ENCODE measurements around the gene PTPRD. TPM values are rescaled to one million over a fixed set of nuclear protein-coding genes. Genes with fewer than 3 reads are reported as not detected.

The PTPRD gene
- total RNA-seq, 1 donor from 2014 or later, result 20.9 TPM

GRCh38 chr9:8684978-8685708, 1927.7 kb downstream of the PTPRD start:
- no peak for DNase-seq (ENCODE audit: low spot score)

- DNase-seq (ENCODE audit: low spot score), result no peak
Measured at GRCh38 chr9:8683496-8683895, 1929.3 kb downstream of the PTPRD start.

GRCh38 chr9:8680658-8681057, 1932.1 kb downstream of the PTPRD start:
- DNase-seq (ENCODE audit: low spot score), result no peak

DNA sequence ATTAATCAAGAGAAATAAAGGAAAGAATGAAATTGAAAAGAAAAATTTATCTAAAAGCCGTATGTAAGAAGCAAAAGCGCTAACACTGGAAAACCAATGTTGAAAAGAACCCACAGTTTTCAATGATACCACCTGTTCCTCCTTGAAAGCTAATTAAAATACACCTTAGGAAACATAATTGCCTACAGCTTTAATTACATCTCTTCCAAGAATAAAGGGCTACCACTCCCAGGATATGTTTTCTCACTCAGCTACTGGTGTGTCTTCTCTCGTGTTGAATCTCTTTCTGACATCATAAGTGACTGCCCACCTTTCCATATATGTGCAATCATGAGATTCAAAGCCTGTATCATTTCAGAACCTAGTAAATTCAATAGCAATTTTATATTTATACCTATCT, 1932.6 kb downstream of the PTPRD start:
- no peak for DNase-seq (ENCODE audit: low spot score)

DNA sequence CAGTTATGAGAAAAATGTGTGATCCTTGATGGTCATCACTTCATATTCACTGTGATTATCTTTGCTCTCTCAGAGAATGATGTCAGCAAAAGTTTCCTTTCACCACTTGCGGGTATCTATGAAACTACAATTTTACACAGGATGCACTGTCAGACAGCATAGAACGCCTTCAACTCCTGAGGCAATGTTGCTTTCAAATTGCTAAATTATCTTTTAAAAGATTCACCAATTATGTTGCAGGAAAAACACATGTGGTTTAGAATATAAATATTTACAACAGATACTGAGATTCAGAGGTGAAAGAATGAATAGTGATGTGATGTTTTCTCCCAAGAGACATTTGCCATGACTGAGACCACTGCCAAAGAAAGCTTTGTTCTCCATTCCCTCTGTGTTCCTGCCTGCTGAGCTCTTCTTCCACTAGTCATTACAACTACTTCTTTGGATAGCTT, 1933.4 kb downstream of the PTPRD start:
- DNase-seq (ENCODE audit: low spot score), result no peak

GRCh38 chr9:8677741-8678140, 1935.1 kb downstream of the PTPRD start:
- no peak for DNase-seq (ENCODE audit: low spot score)

DNA sequence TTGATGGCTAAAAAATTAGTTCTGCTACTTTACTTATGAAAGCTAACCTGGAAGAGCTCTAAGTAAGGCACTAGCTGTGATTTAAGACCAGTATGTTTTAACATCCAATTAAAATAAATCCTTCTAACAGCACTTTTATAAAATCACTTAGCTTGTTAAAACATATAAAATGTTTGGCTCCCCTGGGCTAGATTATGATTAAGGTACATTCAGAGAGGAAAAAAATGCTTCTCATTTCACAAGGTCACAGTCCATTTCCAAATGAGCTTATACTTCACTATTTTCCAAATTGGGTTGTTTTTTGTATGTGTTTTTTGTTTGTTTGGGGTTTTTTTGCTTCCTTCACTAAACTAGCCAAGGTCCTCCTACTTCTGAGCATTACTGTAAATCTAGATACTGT, 1938.3 kb downstream of the PTPRD start:
- no peak for DNase-seq (ENCODE audit: low spot score)

- no peak for DNase-seq (ENCODE audit: low spot score)
Measured at GRCh38 chr9:8673830-8674229, 1939.0 kb downstream of the PTPRD start.

DNA sequence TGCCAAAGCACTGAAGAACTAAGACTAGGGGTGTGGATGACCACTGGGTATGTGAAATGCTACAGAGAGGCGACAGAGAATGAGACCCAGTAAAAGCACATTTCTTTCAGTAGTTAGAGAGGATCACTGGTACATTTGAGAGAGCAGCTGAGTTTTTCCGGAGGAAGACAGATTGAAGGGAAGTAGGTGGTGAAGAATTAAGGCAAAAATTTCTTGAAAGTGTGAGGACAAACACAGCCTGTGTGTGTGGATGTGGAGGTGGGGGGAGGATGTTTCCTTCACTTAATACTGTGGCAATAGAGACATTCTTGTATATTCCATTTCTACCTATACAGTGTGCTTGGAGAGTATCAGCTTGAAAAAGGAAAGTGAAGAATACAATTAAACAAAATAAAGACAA, 1942.1 kb downstream of the PTPRD start:
- DNase-seq (ENCODE audit: low spot score), result no peak

DNA sequence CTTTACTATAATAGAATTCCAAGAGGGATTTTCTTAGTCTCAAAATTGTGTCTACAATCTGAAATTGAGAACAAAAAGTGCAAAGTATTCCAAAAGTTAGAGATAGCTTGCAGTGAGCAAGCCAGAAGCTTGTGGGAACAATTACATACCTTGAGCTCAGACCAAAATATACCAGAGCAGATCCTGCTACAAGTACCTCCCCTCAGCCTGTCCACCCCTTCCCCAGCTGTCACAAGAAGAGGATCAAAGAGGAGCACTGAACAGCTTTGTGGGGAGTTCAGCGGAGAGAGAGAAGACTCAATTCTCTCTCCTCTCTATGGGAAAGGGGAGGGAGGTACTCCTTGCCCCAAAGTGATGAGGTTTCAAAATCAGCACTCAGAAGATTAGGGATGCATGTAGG, 1944.1 kb downstream of the PTPRD start:
- DNase-seq (ENCODE audit: low spot score), result no peak

- no peak for DNase-seq (ENCODE audit: low spot score)
Measured at GRCh38 chr9:8668231-8668630, 1944.6 kb downstream of the PTPRD start.

GRCh38 chr9:8666060-8666459, 1946.7 kb downstream of the PTPRD start:
- no peak for DNase-seq (ENCODE audit: low spot score)

DNA sequence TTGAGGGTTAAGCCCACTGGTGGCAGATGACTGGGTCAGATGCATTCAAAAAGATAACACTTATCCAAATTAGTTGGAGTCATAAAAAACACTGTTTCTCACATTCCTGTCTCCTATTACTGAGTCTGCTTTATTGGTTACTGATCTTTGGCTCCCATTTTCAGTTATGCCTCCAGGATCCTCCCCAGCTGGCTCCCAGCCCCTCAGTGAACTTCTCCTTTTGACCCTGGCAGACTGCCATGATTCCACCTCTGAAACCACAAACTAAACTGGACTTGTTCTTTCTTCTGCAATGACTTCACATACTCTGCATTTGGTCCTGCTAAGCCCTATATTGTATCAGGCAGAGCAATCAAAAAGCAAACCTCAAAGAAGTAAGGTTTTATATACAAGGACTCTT, 1952.4 kb downstream of the PTPRD start:
- peak; percentile 66 for DNase-seq (ENCODE audit: low spot score)

DNA sequence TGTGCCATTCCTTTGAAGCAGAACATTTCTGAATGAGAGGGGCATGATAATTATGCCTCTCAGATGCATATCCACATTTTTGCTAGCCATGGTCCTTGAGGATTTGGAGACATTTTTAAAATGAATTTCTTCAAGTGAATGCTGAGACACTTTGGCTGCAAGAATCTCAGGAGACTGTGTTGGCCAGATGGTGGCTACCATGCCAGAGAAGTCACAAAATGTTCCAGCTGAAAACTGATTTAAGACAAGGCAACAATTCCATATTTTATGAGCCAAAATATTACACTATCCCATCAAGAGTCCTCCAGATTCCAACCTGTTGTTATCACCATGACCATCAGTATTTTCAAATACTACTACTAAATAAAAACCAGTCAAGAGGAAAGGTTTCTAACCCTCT, 1953.7 kb downstream of the PTPRD start:
- no peak for DNase-seq (ENCODE audit: low spot score)

DNA sequence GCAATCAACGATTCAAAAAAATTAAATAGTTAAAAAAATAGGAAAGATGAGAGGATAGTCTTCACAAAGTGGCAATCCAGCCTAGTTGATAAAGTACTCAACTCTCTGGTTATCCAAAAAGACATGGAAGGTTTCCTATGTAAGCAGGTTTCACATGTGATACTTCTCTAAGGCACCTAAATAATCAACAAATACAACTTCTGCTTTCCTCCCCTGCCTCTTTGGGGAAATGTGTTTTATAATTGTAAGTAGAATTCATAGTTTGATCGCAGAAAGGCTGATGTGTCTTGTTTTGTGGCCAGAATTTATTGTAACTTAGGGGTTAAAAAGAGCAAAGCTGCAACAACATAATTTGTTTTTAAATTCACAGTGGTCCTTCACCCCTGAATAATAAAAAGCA, 1957.7 kb downstream of the PTPRD start:
- no peak for DNase-seq (ENCODE audit: low spot score)

DNA sequence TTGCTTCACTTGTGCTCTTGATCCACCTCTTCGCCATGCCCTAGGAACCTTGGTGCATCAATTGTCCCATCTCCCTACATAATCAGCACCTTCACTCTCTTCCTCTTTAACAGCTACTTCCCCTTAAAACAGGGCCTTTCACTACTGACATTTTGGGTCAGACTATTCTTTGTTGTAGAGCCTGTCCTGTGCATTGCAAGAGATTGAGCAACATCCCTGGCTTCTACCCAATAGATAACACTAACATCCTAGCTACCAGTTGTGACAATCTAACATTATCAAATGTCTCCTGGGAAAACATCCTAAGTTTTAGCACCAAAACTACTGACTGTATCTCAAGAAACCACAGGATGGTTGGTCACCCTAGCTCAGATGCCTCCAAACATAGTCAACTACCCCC, 1958.9 kb downstream of the PTPRD start:
- no peak for DNase-seq (ENCODE audit: low spot score)

GRCh38 chr9:8653111-8653510, 1959.7 kb downstream of the PTPRD start:
- DNase-seq (ENCODE audit: low spot score), result no peak

- no peak for DNase-seq (ENCODE audit: low spot score)
Measured at GRCh38 chr9:8652255-8652654, 1960.5 kb downstream of the PTPRD start.

- DNase-seq (ENCODE audit: low spot score), result no peak
Measured at GRCh38 chr9:8651846-8652215, 1961.0 kb downstream of the PTPRD start.

DNA sequence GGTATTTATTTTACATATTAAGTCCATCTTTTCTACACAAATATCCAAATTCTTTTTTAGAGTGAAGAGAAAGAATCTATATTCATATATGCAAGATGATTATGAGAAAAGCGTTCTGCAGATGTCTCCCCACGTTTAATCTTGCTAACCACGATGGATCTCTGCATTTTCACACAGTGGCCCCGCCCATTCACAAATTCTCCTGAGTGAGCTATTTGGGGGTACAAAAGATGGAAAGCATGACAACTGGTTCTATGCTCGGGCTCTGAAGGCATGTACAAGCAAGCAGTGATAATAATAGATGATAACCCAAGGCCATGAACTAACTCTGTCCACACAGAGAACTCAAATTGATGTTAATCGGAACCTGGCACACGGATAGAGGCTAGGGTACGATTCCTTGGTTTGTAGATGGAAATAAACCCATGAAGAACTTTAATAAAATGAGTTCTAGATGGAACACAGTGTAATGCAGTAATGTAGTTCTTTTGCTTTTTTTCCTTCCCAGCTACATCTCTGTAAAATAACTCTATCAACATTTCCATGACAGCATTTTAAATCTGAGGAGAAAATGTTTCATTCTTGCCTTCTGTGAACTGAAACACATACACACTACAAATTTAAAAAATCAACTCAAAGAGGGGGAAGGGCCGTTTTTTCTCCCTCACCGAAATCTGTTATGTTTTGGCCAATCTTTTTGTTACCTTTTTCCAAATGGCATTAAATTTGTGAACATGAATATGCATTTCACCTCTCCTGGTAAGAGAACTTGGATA, 1961.5 kb downstream of the PTPRD start:
- DNase-seq (ENCODE audit: low spot score), result no peak

GRCh38 chr9:8649807-8650206, 1963.0 kb downstream of the PTPRD start:
- no peak for DNase-seq (ENCODE audit: low spot score)

DNA sequence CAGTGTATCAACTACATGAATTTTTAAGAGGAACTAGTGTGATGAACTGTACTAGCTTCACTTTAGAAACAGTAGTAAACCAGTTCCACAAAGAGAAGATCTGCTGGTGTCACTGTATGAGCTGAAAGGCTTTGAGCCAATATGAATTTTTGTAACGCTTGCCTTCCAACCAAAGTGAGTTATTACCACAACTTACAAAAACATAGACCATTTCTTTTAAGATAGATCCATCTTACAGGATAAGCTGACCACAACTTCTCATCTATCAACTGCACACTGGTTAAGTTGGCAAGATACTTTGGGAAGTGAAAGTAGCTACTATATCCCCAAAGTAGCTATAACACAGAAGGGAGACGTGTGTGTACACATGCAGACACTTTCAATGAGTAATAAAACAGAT, 1963.6 kb downstream of the PTPRD start:
- DNase-seq (ENCODE audit: low spot score), result no peak

GRCh38 chr9:8648271-8648845, 1964.4 kb downstream of the PTPRD start:
- DNase-seq (ENCODE audit: low spot score), result no peak
